ENCODE data around the gene ARL8B.

ARL8B gene

GRCh38 chr3:5212628-5213573 lies 90.8 kb downstream of the ARL8B start:
- DNase-seq (ENCODE audit: low read depth) = no peak

GRCh38 chr3:5213574-5213966 lies 91.5 kb downstream of the ARL8B start:
- no peak for DNase-seq (ENCODE audit: low read depth)

GRCh38 chr3:5214352-5214751 lies 92.3 kb downstream of the ARL8B start:
- no peak for DNase-seq (ENCODE audit: low read depth)

DNA sequence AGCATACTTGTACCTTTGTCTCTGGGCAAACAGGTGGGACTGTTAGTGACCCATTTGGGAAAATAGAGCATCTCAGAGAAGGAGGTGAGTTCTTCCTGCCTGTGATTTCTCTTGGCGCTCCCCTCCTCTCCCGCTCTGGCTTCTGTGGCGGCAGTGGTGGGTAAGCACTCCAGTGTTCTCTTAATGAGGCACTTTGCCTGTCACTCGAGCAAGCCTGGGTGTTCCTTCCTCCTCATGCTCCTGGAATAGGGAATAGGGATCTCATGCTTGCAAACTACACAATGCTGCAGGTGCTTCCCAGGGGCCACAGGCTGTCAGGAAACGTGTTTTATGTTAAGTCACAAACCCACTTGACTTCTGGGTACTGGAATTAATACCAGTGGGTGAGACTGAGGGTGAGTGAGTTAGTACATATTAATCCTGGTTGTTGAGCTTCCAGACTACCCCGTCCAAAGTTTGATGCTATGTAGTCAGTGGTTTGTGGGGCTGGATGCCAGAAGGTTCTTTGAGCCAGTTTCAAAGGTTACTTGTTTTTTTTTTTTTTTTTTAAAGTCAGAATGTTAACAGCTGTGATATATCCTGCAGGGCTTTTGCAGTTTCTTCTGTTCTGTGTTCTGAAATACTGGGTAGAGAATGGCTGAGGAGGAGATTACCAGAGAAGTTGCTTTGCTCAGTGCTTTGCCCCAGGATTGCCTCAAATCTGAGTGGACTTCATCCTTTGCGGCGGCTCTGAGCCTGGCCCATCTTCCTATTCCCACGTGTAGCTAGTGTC lies 95.9 kb downstream of the ARL8B start:
- no peak for DNase-seq (ENCODE audit: low read depth)

- no peak for DNase-seq (ENCODE audit: low read depth)
Measured at GRCh38 chr3:5218815-5219214, 96.7 kb downstream of the ARL8B start.

GRCh38 chr3:5219216-5219615 lies 97.1 kb downstream of the ARL8B start:
- DNase-seq (ENCODE audit: low read depth) = no peak

GRCh38 chr3:5220193-5220592 lies 98.1 kb downstream of the ARL8B start:
- DNase-seq (ENCODE audit: low read depth) = no peak

GRCh38 chr3:5220667-5221431 lies 98.8 kb downstream of the ARL8B start:
- no peak for DNase-seq (ENCODE audit: low read depth)

- DNase-seq (ENCODE audit: low read depth) = no peak
Measured at GRCh38 chr3:5221701-5222100, 99.6 kb downstream of the ARL8B start.

GRCh38 chr3:5222283-5223005 lies 100.4 kb downstream of the ARL8B start:
- no peak for DNase-seq (ENCODE audit: low read depth)

DNA sequence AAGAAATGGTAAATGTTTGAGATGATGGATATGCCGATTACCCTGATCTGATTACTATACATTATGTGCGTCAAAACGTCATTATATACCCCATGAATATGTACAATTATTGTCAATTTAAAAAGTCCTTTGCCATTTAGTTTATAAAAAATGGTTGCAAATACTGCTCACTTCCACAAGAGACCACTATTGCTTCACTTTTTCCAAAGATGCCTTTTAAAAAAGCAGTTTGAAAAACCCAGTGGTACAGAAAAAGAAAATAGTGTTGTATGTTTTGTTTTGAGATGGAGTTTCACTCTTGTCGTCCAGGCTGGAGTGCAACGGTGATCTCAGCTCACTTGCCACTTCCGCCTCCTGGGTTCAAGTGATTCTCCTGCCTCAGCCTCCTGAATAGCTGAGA lies 104.7 kb downstream of the ARL8B start:
- no peak for DNase-seq (ENCODE audit: low read depth)

DNA sequence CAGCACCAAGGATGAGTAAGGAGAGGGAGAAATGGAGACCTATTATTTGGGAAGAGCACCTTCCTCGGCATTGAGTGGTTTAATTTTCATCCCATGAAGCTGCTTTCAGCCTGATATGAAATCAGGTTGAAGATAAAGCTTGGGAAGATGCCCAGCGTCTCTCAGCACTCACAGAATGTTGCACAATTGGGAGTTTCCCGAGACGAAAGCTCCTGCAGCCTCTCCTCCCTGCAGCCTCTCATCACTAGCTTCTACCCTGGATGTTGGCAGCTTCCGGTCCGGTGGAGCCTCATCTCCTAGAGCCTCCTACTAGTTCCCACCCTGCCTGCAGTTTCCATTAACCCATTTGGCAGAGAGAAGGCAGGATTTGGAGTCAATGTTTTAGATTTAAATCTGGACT lies 105.7 kb downstream of the ARL8B start:
- DNase-seq (ENCODE audit: low read depth) = no peak

GRCh38 chr3:5229414-5229813 lies 107.3 kb downstream of the ARL8B start:
- DNase-seq (ENCODE audit: low read depth) = no peak

All from activated T-cell treated with anti-CD3 and anti-CD28 coated beads for 48 hours (primary cell).